Activated CD4-positive, CD25-positive, alpha-beta regulatory T cell treated with anti-CD3 and anti-CD28 coated beads, Interleukin-2, amount 50 U/mL, for 72 hours (primary cell): ENCODE data around the gene SLC22A15.

Experiments
- DNase-seq: peaks from one replicate; pipeline ENCODE4 v3.0.0; 2021

SLC22A15 gene

DNA sequence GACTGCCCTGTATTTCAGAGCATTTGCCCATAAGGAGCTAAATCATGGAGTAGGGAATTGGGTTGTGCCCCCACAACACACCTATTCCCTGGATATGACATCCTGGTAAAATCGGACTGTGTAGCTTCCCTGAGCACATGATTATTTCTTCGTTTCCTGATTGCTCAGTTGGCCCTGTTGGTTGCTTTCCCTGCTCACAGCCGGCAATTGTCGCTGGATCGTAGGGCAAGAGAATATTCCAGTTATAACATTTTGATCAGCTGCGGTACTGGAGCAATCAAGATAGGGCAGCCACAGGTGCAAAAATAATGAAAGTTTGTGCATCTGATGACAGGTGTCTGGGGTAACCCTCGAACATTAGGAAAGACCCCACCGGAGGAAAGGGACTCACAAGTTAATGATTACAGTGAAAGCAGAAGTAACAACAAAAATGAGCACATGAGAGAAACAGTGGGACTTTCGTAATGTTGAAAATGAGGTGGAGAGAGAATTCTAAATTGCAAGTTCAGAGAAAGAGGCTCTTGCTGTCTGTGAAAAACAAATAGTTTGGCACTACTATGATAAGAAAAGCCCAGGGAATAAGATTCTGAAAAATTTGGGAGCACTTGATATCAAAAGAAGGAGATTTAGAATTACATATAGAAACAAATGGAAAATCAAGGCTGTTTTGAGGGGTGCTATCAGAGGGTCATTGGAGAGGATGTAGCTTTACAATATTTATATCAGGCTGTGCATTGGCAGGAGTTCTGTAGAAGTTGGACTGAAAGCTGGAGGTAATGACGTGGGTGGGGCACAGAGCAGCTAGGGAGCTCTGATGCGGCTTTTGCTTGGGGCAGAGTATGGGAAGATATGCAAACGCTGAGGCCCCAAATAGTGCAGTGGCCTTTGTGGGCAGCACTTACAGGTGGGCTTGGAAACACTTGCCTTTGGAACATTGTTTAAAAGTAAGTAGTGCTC is 134.5 kb downstream of the SLC22A15 start, which contains the start of gene MAB21L3:
TSS of gene MAB21L3 (plus strand) at position 833 of the 957 bp plus-strand sequence. CDS start 1,217 bp downstream, outside the sequence.
- DNase-seq, result no peak

DNA sequence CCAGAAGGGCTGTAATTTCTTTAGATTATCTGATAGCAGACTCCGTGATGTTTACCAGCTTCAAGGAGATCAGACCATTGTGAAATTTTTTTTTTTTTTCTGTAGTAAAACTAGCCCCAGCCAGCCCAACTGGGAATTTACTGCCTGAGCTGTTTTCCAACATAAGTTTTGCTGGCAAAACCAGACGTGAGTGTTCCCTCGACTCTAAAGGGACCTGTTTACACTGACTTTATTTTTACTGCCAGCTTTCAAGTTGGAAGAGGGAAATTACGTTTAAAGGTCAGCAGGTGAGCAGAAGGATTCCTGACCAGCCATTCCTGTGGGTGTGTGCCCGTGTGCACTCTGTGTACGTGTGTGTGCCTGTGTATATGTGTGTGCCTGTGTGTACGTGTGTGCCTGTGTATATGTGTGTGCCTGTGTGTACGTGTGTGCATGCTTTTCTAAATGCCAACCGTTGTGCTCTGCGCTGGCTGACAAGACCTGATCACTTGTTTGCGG is 135.3 kb downstream of the SLC22A15 start:
- no peak for DNase-seq

DNA sequence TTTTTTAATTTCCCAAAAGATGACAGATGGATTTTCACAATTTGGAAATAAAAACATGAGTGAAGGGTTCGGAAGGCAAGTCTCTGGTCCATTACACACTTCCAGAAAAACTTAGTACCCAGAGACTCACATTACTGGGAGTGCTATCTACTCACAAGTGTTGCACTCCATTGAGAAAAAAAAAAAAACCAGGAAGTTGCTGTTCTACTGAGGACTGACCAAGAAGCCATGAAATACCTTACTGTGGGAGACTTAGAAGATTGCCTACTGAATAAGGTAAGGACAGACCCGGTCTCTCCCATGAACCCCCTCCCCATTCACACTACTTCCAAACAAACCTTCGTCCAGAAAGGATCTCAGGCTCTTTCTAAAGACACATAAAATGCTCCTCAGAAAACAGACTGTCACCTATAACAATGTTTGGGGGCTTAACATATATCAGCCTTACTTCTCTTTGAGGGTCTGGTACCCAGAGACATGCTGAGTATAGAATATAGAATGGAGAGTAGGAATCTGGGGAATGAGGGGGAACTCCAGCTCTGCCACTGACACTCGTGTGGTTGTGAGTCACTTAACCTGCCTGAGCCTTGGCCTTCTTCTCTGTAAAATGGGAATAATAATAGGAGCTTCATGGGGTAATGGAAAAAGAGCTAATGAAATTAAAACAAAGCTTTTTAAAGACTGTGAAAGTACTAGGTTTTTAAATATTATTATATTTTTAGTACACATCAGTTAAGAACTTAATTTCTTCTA is 136.3 kb downstream of the SLC22A15 start:
- DNase-seq, result no peak

DNA sequence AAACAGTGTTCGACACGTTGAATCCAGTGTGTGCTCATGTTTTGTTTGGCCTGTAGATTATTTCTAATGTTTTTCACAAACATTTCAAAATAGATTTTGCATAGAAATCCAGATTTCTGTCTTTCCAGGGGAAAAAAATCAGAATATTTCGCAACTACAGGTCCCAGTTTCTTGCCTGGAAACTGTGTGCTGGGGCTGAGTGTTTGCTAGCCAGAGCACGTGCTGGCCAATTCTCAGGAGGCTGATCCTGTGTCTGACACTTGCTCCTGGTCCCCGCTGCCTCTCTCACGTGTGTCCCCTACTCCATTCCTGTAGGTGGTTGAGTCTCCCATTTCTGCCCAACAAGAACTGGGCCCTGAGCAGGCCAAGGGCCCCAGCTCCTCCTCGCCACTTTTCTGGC is 137.3 kb downstream of the SLC22A15 start:
- DNase-seq, result no peak

DNA sequence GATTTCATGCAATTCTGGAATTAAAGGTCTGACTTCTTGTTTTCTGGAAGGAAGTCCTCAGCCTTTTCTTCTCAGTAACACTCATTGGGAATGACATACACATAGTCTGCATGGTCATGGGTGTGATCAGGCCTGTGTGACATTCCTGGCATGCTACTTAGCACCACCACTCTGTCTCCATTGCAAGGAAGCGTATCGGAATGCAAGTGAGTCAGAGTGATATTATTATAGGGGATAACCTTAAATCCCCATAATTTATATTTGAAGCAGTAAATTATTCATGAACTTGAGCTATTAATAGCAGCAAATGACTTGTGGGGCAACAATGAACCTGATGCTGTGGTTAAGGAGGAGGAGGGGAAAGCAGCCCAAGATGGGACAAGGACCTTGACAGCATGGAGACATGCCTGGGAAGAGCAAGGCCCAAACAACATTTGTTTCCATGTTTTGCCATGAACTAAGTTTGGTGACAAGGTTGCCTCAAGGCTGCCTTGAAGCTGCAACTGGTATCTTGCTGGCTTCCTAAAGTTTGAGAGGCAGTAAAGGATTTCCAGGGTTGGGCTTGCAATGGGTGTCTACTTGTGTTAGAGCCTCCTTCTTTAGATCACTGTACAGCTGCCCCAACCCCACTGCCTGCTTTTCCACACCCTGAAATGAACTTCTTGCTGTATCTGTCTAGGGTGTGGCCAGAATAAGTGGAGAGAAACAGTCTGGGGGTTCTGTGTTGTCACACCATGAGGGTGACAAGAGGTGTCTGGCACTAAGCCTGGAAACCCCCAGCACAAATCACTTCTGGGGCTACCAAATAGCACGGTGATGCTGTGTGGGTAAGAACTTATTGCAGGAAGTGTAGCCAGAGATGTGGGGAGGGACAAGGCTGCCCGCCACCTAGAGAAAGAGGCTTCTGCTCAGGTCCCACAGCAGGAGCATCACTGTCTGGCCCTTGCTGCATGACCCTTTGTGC is 139.4 kb downstream of the SLC22A15 start:
- no peak for DNase-seq

DNA sequence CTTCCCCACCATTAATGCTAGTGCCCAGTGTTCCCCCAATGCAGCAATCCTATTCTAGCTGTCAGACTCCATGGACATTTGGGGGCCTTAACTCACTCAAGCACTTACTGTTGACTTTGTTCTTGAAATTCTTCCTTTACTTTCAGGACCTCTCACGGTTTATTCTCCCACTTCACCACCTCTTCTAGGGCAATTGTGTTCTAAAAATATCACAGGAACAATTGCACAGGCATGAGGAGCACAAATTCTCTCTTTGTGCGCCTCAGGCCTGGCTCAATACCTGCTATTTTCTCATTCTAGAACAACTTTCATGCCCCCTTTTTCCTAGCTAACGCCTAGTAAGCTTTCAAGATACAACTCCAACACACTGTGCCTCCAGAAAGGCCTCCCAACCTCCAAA is 142.2 kb downstream of the SLC22A15 start:
- no peak for DNase-seq
